Embryonic facial prominence (tissue), 1 donor: ENCODE results near the gene SLIT3.

Experiments used
- DNase-seq: peaks from one replicate; pipeline ENCODE4 v3.0.0-alpha.2; 2016; ENCODE audit errors: extremely low spot score

SLIT3 gene

DNA sequence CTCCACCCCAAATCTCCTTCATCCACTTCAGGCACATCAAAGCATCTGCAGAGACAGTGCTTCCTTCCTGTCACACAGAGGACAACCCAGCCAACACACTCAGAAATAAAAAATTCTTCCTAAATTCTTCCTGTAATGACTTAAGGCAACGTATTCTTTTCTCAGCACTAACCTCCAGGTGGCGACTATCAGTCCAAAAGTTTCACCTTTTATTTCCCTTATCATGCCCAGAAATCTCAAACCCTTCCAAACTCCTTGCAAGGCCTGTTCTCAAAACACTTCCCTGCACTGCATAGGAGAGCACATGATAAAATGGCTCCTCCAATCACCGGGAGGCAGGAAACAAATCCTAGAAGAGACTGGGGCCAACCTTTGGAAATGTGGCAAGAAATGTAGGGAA, 35.1 kb downstream of the SLIT3 start:
- no peak for DNase-seq

DNA sequence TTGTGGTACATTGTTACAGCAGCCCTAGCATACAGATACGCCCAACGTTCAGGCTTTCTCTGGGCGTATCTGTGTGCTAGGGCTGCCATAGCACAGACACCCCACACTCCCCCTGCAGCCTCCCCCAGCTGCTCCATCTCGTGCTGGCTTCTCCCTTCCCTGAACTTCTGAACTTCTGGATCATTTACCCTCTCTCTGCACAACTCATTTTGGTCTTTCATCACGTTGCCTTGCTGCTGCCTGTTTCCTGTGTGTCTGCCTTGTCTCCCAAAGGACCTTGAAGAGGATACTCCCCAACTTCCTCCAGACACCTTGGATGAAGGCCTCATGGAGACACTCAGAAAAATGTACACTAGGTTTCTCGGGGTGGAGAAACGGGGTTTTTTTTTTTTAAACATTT, 37.3 kb downstream of the SLIT3 start:
- no peak for DNase-seq

DNA sequence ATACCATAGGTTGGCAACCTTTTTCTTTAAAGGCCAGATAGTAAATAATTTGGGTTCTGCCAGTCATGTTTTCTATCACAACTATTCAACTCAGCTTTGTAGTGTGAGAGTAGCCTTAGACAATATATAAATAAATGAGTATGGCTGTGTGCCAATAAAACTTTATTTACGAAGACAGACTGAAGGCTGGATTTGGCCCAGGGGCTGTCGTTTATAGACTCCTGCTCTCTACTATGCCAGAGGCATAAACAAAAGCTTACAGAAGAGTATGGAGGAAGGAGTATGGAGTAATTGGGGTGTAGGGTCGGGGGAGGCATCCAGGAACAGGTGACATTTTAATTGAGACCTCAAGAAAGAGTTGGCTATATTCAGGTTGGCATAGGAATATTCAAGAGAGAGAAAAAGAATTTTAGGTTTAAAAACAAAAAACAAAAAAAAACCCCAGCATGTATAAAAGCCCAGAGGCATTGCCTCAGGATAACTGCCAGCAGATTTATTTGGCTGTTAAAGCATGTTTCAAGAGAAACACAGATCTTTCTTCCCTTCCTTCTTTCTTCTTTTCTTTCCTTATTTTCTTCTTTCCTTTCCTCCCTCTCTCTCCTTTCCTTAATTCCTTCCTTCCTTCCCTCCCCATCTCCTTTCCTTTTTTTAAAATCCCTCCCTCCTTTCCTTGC, 39.9 kb downstream of the SLIT3 start:
- DNase-seq: no peak

DNA sequence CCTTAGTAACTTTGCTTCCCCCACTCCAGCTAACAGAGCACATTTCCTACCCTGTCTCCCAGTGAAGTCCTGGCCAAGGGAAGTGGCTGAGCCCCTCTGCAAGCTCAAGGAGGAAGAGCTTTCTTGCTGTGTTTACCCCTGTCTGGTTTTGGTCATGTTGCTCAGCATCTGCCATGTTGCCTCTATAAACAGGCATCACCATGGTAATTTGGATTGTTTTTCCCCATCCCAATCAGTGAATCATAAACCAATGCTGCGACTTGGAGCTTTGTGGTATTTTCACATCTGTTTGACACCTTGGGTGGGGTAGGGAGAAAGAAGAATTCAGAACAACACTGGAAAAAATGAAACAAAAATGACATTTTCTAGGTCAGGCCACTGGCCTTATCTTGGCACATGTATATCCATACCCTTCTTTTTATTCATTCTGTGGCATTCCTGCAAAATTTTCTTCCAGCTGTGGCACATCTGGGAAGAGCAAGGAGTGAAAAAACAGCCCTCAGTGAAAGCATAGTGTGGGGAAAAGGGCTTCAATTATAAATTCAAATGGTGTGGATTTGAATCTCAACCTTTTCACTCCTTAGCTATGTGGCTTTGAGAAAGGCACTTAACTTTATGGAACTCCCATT, 42.5 kb downstream of the SLIT3 start:
- no peak for DNase-seq

DNA sequence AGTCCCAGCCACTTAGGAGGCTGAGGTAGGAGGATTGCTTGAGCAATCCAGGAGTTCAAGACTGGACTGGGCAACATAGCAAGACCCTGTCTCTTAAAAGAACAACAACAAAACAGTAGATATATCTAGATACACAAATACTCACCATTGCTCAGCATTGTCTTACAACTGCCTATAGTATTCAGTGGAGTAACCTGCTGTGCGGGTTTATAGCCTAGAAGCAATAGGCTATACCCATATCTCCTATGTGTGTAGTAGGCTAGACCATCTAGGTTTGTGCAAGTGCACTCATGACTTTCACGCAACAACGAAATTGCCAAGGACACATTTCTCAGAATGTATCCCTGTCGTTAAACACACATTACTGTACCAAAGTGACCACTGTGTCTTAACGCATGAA, 44.7 kb downstream of the SLIT3 start:
- DNase-seq: no peak

GRCh38 chr5:169253071-169253470, 47.9 kb downstream of the SLIT3 start:
- DNase-seq: no peak

DNA sequence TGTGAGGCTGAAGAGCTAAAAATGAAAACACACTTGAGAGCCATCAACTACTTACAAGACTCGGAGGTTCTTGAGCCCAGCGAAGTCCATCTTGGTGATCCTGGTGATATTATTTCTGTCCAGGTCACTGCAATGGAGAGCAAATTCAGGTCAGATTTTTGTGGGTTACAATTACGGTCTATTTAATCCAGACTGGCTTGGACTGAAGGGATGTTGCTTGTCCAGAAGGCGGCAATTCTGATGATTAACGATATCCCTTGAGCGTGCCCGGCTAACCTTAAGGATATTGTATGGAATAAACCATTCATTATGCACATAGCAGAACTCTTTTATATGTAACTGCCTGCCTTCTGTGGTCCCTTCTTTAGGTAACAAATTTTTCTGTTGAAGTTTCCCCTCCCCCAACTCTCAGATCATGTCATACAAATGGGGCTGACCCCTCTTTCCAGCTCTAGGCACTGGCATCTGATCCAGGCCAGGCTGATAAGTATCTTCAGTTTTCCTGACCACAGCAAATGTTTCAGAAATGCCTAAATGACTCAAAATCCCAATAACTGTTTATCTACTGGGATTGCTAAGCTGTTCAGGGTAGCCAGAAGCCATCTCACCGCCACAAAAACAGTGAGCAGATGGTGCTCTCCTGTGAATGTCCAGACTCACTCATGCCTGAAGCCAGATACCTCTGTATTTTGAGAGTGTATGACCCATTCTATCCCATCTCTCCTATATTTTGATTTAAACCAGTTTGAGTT, 49.4 kb downstream of the SLIT3 start:
- no peak for DNase-seq

GRCh38 chr5:169250887-169251286, 50.1 kb downstream of the SLIT3 start:
- DNase-seq: no peak

DNA sequence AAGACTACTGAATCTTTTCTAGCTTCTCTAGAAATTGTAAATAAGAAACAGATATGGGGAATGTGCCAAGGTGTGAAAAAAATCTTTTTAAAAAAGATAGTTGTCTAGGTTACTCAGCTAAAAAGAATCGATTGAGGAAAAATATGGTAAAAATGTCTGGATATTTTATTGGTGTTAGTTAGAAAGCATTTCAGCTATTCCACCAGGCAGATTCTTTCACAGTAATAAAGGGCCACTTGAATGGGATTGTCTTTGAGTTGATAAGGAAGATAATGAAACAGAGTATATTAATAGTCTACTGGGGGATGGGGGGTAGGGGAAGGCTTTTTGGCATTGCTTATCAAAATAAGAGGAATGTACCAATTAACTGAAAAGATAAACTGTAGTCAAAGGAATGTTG, 51.9 kb downstream of the SLIT3 start:
- no peak for DNase-seq

DNA sequence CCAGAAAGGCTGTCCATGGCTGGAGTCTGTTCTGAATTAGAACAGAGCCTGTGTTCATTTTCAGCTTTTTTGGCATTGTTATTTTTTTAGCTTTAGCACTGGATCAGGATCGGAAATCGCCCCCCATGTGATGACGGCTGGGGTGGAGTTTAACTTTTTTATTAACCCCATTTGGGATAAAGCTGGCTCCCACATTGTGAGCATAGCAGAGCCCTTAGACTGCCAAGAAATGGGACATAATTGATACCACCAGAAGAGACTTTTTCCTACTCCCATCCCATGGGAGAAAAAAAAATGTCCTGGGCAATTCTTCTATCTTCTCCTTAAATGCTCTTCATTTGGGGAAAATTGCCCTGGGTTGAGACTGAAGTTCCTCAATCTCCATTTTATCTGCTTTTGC, 52.4 kb downstream of the SLIT3 start:
- no peak for DNase-seq

DNA sequence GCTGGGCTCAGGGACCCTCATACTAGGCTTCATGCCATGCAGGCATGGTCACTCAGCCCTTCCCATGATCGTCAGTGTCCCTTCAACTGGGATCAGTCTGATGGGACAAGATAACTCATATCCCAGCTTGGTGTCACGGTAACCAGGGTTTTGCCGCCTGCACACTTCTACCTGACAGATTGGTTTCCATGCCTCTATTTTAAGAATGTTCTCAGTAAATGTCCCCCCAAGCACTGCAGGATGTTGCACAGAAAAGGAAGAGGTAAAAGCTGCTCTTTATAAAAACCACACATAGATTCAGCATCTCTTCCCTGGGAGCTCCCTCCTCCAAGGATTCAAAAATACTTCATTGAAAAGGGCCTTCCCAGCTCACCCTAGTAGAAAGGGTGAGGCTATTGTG, 56.1 kb downstream of the SLIT3 start:
- no peak for DNase-seq

- no peak for DNase-seq
Observed at GRCh38 chr5:169243651-169244422, 57.1 kb downstream of the SLIT3 start.

DNA sequence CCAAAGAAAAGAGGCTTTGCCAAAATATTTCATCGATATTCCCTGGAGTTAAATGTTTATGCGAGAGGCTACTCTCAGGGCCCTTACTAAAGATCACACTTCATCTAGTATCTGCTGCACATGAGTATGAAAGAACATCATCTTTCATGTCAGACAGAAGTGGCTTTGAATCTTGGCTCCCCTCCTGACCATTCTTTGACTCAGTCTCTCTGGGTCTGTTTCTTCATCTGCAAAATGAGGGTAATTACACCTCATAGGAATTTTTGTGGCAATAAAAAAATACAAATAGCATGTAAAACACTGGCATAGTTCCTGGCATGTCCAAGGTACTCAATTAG, 58.1 kb downstream of the SLIT3 start:
- DNase-seq: no peak

GRCh38 chr5:169242175-169242848, 58.6 kb downstream of the SLIT3 start:
- DNase-seq: no peak

GRCh38 chr5:169229342-169229892, 71.5 kb downstream of the SLIT3 start:
- DNase-seq: no peak

- no peak for DNase-seq
Observed at GRCh38 chr5:169226895-169227294, 74.0 kb downstream of the SLIT3 start.

GRCh38 chr5:169225830-169226356, 75.0 kb downstream of the SLIT3 start:
- no peak for DNase-seq

- no peak for DNase-seq
Observed at GRCh38 chr5:169223595-169223953, 77.4 kb downstream of the SLIT3 start.

- no peak for DNase-seq
Observed at GRCh38 chr5:169222934-169223594, 77.9 kb downstream of the SLIT3 start.

- DNase-seq: no peak
Observed at GRCh38 chr5:169221519-169221918, 79.4 kb downstream of the SLIT3 start.

- DNase-seq: no peak
Observed at GRCh38 chr5:169219961-169220360, 81.0 kb downstream of the SLIT3 start.
